Neural crest cell (in vitro differentiated cells): ENCODE results near the gene TRIP10. TPM values are rescaled to one million over a fixed set of nuclear protein-coding genes. Genes with fewer than 3 reads are reported as not detected.

Experiments
- DNase-seq: peaks from one replicate; pipeline ENCODE4 v3.0.0; 2021; ENCODE audit warnings: low read depth, mixed read lengths, low spot score
- H3K27ac Mint-ChIP-seq: one replicate; pipeline ENCODE4 v1.8.0; 2021; ENCODE audit warnings: mild to moderate bottlenecking, mixed read lengths; ENCODE audit not compliant: unreplicated experiment
- H3K27me3 Mint-ChIP-seq: 2 replicates; pipeline ENCODE4 v1.8.0; 2021; ENCODE audit warnings: low read depth, mild to moderate bottlenecking, mixed read lengths
- H3K36me3 Mint-ChIP-seq: 2 replicates; pipeline ENCODE4 v1.8.0; 2021; ENCODE audit warnings: low read depth, mild to moderate bottlenecking, mixed read lengths
- H3K4me1 Mint-ChIP-seq: 2 replicates; pipeline ENCODE4 v1.8.0; 2021; ENCODE audit warnings: mixed read lengths
- H3K4me3 Mint-ChIP-seq: one replicate; pipeline ENCODE4 v1.8.0; 2021; ENCODE audit warnings: mild to moderate bottlenecking, mixed read lengths
- H3K9me3 Mint-ChIP-seq: 2 replicates; pipeline ENCODE4 v1.8.0; 2021; ENCODE audit warnings: mixed read lengths
- CTCF ChIP-seq: fragments of 200-600 bp; sonication (generic); conservative IDR thresholded peaks from 2 replicates; pipeline ENCODE4 v1.5.0; 2021; ENCODE audit warnings: antibody characterized with exemption, mild to moderate bottlenecking
- total RNA-seq: library from RNA; stranded (reverse); gene quantifications from 2 replicates; pipeline ENCODE4 v1.2.1, GENCODE V29; 2021

TRIP10 gene
- total RNA-seq, 1 donor from 2014 or later, result 20.6 TPM

- H3K27ac Mint-ChIP-seq, result no peak overlapping the region
- H3K27me3 Mint-ChIP-seq, result peaks cover 68% of the 10 kb centered on the region
- H3K36me3 Mint-ChIP-seq, result no peaks in the 10 kb centered on the region
- no peak for DNase-seq
- H3K4me1 Mint-ChIP-seq, result peaks cover 1% of the 10 kb centered on the region
- peaks cover under 1% of the 10 kb centered on the region for H3K9me3 Mint-ChIP-seq
- no peak for TF ChIP-seq CTCF
- H3K4me3 Mint-ChIP-seq, result no peak overlapping the region
These were observed 27.2 kb upstream of the TRIP10 start for GRCh38 chr19:6712231-6712630.

GRCh38 chr19:6712692-6713670, 26.5 kb upstream of the TRIP10 start:
- no peak overlapping the region for H3K27ac Mint-ChIP-seq
- H3K4me1 Mint-ChIP-seq, result peaks cover 5% of the 10 kb centered on the region
- H3K4me3 Mint-ChIP-seq, result no peak overlapping the region
- H3K27me3 Mint-ChIP-seq, result peaks cover 69% of the 10 kb centered on the region
- H3K36me3 Mint-ChIP-seq, result no peaks in the 10 kb centered on the region
- peaks cover 5% of the 10 kb centered on the region for H3K9me3 Mint-ChIP-seq
- TF ChIP-seq CTCF, result no peak
- no peak for DNase-seq

- Mint-ChIP-seq H3K9me3 (peaks cover 5% of the 10 kb centered on the region), H3K36me3 (no peaks in the 10 kb centered on the region), H3K27ac (no peak overlapping the region), H3K4me3 (no peak overlapping the region), H3K27me3 (peaks cover 58% of the 10 kb centered on the region), H3K4me1 (peaks cover 5% of the 10 kb centered on the region)
- DNase-seq, result no peak
- TF ChIP-seq CTCF, result no peak
These were observed 25.4 kb upstream of the TRIP10 start for GRCh38 chr19:6713773-6714692.

GRCh38 chr19:6714749-6715555, 24.5 kb upstream of the TRIP10 start:
- DNase-seq, result no peak
- H3K27me3 Mint-ChIP-seq, result peaks cover 55% of the 10 kb centered on the region
- no peak for TF ChIP-seq CTCF
- no peaks in the 10 kb centered on the region for H3K36me3 Mint-ChIP-seq
- no peak overlapping the region for H3K4me3 Mint-ChIP-seq
- peaks cover 5% of the 10 kb centered on the region for H3K4me1 Mint-ChIP-seq
- no peak overlapping the region for H3K27ac Mint-ChIP-seq
- H3K9me3 Mint-ChIP-seq, result peaks cover 5% of the 10 kb centered on the region

GRCh38 chr19:6716610-6716970, 22.9 kb upstream of the TRIP10 start:
- TF ChIP-seq CTCF, result no peak
- no peak overlapping the region for H3K27ac Mint-ChIP-seq
- peaks cover 44% of the 10 kb centered on the region for H3K27me3 Mint-ChIP-seq
- no peaks in the 10 kb centered on the region for H3K36me3 Mint-ChIP-seq
- peaks cover 5% of the 10 kb centered on the region for H3K9me3 Mint-ChIP-seq
- no peak overlapping the region for H3K4me3 Mint-ChIP-seq
- DNase-seq, result no peak
- H3K4me1 Mint-ChIP-seq, result peaks cover 12% of the 10 kb centered on the region
